Fibroblast of mammary gland (primary cell): ENCODE measurements around the gene CCDC121.
A peak's percentile ranks its signal among the peaks of the same experiment; 100 is the strongest.

Experiments
- DNase-seq: peaks from one replicate; pipeline ENCODE4 v3.0.0-alpha.2; 2010; ENCODE audit warnings: low read depth
- H3K4me3 ChIP-seq: 2 replicates; pipeline ENCODE4 v1.5.1; 2011; ENCODE audit warnings: low read depth, mild to moderate bottlenecking, low read length, moderate library complexity; ENCODE audit not compliant: control insufficient read depth
- TF ChIP-seq, protein P1 (sequence below): conservative IDR thresholded peaks from 2 replicates; pipeline ENCODE4 v1.5.1; 2011; ENCODE audit warnings: low read depth, low read length, inconsistent platforms; ENCODE audit not compliant: control insufficient read depth, insufficient read depth

Gene CCDC121

DNA sequence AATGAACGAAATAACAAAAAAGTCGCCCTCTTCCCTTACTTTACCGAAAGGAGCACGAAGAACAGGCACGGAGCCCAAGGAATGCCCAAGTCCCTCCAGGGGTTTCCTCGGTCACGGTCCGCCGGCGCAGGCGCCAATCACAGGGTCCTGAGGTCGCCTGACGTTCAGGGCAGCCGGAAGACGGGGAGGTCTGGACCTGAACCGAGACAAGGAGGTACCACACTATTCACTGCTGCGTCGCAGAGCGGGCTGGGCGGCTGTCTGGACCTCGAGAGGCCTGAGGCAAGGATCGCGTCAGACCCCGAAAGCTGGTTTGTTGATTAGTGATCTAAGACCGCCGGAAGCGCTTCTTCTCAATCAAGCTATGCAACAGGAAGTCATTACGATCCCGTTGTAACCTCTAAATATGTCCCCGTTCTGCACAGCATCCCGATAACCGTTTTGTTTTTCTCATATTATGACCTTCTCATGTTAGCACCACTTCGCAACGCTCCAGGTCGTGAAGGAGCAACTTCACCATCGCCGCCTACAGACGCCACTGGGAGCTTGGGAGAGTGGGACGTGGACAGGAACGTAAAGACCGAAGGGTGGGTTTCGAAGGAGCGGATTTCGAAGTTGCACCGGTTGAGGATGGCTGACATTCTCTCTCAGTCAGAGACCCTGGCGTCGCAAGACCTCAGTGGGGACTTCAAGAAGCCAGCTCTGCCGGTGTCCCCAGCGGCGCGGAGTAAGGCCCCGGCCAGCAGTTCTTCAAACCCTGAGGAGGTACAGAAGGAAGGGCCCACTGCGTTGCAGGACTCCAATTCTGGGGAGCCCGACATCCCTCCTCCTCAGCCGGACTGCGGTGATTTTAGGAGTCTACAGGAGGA lies 34.7 kb upstream of the CCDC121 start, which contains the start of the genes SLC4A1AP and SUPT7L:
SLC4A1AP (plus strand) TSS at position 605 of the 869 bp plus-strand sequence; CDS start at position 631, 26 bp downstream.
SUPT7L (minus strand) TSS at position 330 of the 869 bp plus-strand sequence. CDS start 1,422 bp downstream, outside the sequence.
- H3K4me3 ChIP-seq, result peak within 1 kb of the TSS; percentile 95
- TF ChIP-seq, protein P1, sequence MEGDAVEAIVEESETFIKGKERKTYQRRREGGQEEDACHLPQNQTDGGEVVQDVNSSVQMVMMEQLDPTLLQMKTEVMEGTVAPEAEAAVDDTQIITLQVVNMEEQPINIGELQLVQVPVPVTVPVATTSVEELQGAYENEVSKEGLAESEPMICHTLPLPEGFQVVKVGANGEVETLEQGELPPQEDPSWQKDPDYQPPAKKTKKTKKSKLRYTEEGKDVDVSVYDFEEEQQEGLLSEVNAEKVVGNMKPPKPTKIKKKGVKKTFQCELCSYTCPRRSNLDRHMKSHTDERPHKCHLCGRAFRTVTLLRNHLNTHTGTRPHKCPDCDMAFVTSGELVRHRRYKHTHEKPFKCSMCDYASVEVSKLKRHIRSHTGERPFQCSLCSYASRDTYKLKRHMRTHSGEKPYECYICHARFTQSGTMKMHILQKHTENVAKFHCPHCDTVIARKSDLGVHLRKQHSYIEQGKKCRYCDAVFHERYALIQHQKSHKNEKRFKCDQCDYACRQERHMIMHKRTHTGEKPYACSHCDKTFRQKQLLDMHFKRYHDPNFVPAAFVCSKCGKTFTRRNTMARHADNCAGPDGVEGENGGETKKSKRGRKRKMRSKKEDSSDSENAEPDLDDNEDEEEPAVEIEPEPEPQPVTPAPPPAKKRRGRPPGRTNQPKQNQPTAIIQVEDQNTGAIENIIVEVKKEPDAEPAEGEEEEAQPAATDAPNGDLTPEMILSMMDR, result no peak
- peak; percentile 89 for DNase-seq

DNA sequence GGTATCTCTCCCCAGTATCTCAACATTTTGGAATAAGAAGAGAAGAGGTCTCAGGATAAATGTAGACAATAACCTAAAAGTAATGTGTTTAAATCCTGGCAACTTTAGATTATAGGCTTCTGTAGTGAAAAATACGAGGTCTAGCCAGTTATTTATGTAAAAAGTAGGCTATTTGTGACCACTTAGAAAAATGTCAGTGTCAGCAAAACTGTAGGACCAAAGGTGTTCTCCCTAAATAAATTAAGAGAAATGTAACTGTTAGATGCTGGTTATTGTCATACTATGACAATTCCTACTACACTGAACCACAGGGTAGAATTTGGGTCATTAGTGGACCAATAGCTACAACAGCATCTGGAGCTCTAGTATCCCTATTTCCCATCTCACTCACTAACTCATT lies 32.6 kb upstream of the CCDC121 start:
- no peak for DNase-seq
- H3K4me3 ChIP-seq, result no peak overlapping the region
- TF ChIP-seq, protein P1, result no peak

DNA sequence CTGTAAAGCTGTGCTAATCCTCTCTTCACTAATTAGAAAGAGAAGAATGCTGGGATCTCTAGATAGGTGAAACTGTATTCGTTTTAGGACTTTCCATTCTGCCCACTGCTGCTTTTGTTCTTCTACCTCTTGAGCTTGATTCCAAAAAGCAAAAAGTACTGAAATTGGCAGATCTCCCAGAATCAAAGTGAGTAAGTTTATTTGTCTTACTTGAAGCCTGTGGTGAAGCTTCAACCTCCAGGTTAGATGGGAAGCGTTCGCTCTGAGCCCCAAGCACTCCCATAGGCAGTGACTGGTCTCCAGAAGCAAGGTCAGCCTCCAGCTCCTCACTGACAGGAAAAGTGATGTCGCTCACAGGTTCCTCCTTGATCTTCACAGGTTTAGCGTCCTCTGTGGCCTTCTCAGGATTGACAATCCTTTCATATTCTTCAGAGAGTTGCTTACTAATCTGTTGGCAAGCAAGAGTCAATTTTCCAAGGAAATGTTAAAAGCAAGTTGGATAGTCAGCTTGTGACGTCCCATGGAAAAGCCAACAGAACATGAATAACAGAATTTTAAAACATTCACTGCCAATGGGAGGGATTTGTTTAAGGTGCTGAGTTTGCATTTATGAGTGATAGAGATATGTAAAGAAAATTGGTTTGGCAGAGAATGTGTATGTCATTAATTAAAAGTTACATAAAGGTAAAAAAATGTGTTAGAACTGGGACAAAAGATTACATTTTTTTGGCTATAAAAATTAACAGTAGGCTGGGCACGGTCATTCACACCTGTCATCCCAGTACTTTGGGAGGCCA lies 26.5 kb upstream of the CCDC121 start:
- DNase-seq, result peak; percentile 72
- TF ChIP-seq, protein P1, result no peak
- H3K4me3 ChIP-seq, result no peak overlapping the region

DNA sequence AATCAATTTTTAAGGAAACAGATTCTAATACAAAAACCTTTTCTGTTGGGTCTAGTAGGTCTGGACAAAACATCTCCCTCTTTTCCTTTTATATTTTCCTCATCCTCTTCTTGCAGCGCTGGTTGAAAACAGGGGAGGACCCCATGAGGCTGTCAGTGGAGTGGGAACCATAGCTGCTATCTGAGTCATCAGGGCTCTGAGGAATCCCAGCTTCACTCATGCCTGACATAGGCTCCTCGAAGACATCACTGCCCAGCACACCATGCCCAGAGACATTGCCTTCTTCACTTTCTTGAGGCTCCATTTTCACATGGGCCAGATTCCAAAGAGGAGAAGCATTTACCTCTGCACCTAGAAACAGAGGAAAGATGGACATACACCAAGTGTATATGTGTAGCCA lies 24.6 kb upstream of the CCDC121 start:
- no peak overlapping the region for H3K4me3 ChIP-seq
- DNase-seq, result peak; percentile 17
- TF ChIP-seq, protein P1, result no peak

DNA sequence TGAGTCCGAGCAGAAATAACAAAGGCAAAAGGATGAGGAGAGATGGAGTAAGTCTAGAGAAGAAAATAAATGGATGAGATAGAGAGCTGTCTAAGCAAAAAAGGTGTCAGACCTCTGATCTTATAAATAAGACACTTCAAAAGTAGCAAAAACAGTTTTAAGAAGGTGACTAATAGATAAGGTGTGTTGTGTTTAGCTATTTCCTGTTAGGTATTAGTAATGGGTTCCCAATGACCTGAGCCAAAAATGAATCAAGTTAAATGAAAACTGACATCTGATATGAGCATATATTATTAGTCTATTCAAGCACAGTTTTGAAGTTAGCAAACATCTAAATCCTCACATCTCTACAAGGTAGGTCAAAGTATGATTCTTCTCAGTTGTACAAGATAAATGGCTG lies 24.0 kb upstream of the CCDC121 start:
- no peak overlapping the region for H3K4me3 ChIP-seq
- TF ChIP-seq, protein P1, result no peak
- DNase-seq, result no peak

DNA sequence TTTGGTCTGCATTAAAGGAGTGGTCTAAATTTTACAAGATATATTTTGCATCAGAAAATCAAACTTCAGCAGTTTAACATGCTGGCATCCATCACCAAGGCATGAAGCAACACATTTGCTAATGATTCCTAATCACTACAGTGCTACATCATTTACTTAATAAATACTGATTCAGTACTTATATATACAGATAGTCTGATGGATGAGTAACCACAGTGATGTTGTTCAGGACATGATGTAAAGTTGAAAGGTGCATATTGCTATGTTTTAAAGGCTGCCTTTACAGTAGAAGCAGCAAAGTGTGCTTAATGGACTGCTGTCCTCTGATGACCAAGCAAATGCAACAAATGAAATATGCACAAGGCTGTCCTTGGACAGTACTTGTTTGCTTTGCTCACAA lies 23.5 kb upstream of the CCDC121 start:
- no peak overlapping the region for H3K4me3 ChIP-seq
- no peak for DNase-seq
- TF ChIP-seq, protein P1, result no peak
